ENCODE results near the gene RTF1.

The RTF1 gene

DNA sequence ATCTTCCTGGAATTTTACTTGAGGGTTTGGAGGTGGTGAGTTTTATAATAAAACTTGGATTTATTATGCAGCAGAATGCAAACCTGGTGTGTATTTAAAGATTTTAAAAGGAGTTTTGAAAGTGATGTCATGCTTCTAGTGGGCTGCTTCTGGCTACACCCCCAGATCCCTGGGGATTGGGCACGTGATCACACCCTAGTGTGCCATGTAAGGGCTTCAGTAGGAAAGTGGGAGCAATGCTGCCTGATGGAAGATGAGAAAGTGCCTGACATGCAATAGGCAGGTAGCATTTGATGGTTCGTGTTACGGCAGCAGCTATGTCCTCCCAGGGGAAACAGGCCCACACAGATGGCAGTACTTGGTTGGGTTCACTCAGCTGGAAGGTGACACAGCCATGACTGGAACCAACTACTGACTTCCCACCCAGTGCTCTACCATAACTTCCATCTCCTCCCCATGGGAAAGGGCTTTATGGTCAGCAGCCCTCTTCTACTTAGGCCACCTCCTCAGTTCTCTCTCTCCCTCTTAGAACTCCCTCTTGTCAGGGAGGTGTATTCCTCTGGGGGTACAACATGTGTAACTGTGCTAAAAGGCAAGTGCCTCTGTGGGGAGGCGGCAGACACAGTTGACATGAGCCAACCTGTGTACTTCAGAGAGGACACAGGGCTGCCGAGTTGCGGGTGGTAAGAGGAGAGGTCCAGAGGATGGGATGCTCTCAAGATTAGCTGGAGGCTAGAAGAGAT is 82.4 kb downstream of the RTF1 start:
- no peak for TF ChIP-seq CTCF (conservative IDR thresholded peaks at IDR 0.05; ENCODE audit: low read depth, low read length)
- Histone ChIP-seq H3K36me3 (ENCODE audit: insufficient read depth) (no peaks in the 10 kb centered on the region), H2AFZ (ENCODE audit: low read depth) (no peak overlapping the region), H4K20me1 (ENCODE audit: insufficient read depth) (no peaks in the 10 kb centered on the region), H3K27ac (no peak overlapping the region), H3K4me3 (IDR thresholded peaks at IDR 0.05; ENCODE audit: insufficient read depth, low read depth, low read length) (no peak overlapping the region), H3K27me3 (ENCODE audit: insufficient read depth, low read depth) (no peaks in the 10 kb centered on the region), H3K4me1 (ENCODE audit: low read depth, poor library complexity, severe bottlenecking) (peaks cover 3% of the 10 kb centered on the region), H3K79me2 (ENCODE audit: insufficient read depth, low read depth) (no peaks in the 10 kb centered on the region), H3K4me2 (no peak overlapping the region), H3K9ac (no peak overlapping the region)

GRCh38 chr15:41501191-41501917 is 84.5 kb downstream of the RTF1 start:
- no peaks in the 10 kb centered on the region for H3K36me3 ChIP-seq (ENCODE audit: insufficient read depth)
- no peaks in the 10 kb centered on the region for H3K4me1 ChIP-seq (ENCODE audit: low read depth, poor library complexity, severe bottlenecking)
- TF ChIP-seq CTCF (conservative IDR thresholded peaks at IDR 0.05; ENCODE audit: low read depth, low read length), result no peak
- no peaks in the 10 kb centered on the region for H3K27me3 ChIP-seq (ENCODE audit: insufficient read depth, low read depth)
- H3K9ac ChIP-seq, result no peak overlapping the region
- H3K27ac ChIP-seq, result no peak overlapping the region
- no peak overlapping the region for H3K4me3 ChIP-seq (IDR thresholded peaks at IDR 0.05; ENCODE audit: insufficient read depth, low read depth, low read length)
- no peaks in the 10 kb centered on the region for H3K79me2 ChIP-seq (ENCODE audit: insufficient read depth, low read depth)
- no peaks in the 10 kb centered on the region for H4K20me1 ChIP-seq (ENCODE audit: insufficient read depth)
- H2AFZ ChIP-seq (ENCODE audit: low read depth), result no peak overlapping the region
- no peak overlapping the region for H3K4me2 ChIP-seq

DNA sequence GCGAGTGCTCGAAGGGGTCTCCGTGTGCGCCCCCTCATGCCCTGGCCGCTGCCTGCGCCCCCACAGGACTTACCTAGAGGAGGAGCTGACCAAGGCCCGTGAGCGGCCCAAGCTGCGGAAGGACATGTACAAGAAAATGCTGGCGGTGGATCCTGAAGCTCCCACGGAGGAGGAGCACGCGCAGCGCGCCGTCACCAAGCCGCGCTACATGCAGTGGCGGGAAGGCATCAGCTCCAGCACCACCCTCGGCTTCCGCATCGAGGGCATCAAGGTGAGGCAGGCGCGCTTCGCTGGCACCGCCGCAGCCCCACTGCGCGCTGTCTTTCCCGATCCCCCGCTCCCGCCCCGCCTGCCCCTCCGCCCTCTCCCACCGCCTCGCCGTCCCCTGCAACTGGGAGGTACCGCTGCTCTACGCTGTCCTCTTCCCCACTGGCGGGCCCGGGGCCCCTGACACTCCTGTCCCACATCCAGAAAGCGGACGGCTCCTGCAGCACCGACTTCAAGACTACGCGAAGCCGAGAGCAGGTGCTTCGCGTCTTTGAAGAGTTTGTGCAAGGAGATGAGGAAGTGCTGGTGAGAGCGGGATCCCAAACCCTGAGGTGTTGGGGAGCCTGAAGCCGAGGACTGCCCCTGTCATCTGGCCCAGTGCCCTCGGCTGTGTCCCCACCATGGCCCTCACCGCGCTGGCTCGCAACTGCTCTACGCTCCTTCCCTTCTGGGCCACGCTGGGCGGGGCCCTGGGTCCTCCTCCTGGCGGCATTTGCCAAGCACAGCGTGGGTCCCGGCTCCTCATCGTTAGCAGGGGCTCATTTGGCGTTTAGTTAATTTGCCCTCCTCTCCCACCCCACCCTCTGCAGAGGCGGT is 85.3 kb downstream of the RTF1 start:
- TF ChIP-seq CTCF (conservative IDR thresholded peaks at IDR 0.05; ENCODE audit: low read depth, low read length), result no peak
- Histone ChIP-seq H4K20me1 (ENCODE audit: insufficient read depth) (no peaks in the 10 kb centered on the region), H3K4me3 (IDR thresholded peaks at IDR 0.05; ENCODE audit: insufficient read depth, low read depth, low read length) (no peak overlapping the region), H3K9ac (no peak overlapping the region), H3K79me2 (ENCODE audit: insufficient read depth, low read depth) (no peaks in the 10 kb centered on the region), H3K27ac (no peak overlapping the region), H3K36me3 (ENCODE audit: insufficient read depth) (no peaks in the 10 kb centered on the region), H3K27me3 (ENCODE audit: insufficient read depth, low read depth) (no peaks in the 10 kb centered on the region), H3K4me1 (ENCODE audit: low read depth, poor library complexity, severe bottlenecking) (no peaks in the 10 kb centered on the region), H3K4me2 (no peak overlapping the region), H2AFZ (ENCODE audit: low read depth) (no peak overlapping the region)

GRCh38 chr15:41502795-41503668 is 86.1 kb downstream of the RTF1 start:
- Histone ChIP-seq H3K27me3 (ENCODE audit: insufficient read depth, low read depth) (no peaks in the 10 kb centered on the region), H2AFZ (ENCODE audit: low read depth) (no peak overlapping the region), H4K20me1 (ENCODE audit: insufficient read depth) (no peaks in the 10 kb centered on the region), H3K4me3 (IDR thresholded peaks at IDR 0.05; ENCODE audit: insufficient read depth, low read depth, low read length) (no peak overlapping the region), H3K27ac (no peak overlapping the region), H3K9ac (no peak overlapping the region), H3K4me2 (no peak overlapping the region), H3K79me2 (ENCODE audit: insufficient read depth, low read depth) (no peaks in the 10 kb centered on the region), H3K4me1 (ENCODE audit: low read depth, poor library complexity, severe bottlenecking) (no peaks in the 10 kb centered on the region), H3K36me3 (ENCODE audit: insufficient read depth) (no peaks in the 10 kb centered on the region)
- TF ChIP-seq CTCF (conservative IDR thresholded peaks at IDR 0.05; ENCODE audit: low read depth, low read length), result no peak

Measured in KMS-11 (cell line).